Stimulated activated CD4-positive, alpha-beta T cell treated with anti-CD3 and anti-CD28 coated beads, Interleukin-1b, Interleukin-23, amount 100 ng/mL, for 24 hours (primary cell): ENCODE results near the gene ARRDC5.
A peak's percentile ranks its signal among the peaks of the same experiment; 100 is the strongest.
"Not testable (repeated sequence)": the region's sequence is repeated elsewhere in the genome, so short reads cannot be mapped to it uniquely, and the experiment has no call there.

Experiments
- DNase-seq, 4 experiments: peaks; one replicate each; pipeline ENCODE4 v3.0.0-alpha.2; 2020; ENCODE audit warnings: low read depth in 4 of 4, low spot score in 1 of 4

The ARRDC5 gene

DNA sequence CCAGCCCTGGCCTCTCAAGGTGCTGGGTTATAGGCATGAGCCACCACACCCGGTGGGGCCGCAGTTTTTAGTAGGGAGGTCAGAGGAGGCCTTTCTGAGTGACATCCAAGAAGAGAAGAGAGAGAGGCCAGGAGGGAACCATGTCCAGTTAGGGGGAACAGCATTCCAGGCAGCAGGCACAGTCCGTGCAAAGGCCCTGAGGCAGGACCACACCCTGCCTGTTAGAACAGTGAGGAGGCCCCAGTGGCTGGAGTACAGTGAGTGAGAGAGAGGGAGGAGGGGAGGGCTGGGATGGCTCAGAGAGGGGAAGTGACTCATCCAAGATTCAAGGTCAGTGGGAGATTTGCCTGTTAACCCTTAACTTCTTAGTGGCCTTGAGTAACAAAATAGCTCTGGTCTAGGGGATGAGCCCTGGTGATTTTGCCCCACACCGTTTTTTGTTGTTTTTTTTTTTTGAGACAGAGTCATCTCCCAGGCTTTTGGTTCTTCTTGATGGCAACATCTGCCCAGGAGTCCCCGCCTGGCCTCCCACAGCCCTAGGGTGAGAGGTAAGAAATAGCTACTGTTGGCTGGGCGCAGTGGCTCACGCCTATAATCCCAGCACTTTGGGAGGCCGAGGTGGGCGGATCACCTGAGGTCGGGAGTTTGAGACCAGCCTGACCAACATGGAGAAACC is 32.5 kb downstream of the ARRDC5 start:
- DNase-seq, result peak in 1 of 4 experiments; percentile 27

DNA sequence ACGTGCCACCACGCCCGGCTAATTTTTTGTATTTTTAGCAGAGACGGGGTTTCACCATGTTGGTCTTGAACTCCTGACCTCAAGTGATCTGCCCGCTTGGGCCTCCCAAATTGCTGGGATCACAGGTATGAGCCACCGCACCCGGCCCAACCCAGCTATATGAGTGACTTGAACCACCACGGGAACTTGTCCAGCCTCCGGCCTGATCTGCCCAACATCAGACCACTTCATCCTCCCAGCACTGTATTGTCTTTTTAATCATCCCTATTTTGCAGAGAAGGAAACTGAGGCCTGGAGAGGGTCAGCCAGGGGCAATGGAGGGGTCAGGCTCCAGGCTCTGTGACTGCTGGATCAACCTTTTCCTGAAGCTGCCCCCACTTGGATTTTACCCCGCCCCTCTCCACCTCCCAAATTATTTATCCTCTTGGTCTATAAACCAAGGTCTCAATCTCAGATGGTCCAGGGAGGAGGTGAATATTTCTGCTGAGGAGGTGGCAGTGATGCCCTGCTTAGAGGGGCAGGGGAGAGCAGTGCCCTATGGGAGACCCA is 34.3 kb downstream of the ARRDC5 start:
- no peak for DNase-seq

DNA sequence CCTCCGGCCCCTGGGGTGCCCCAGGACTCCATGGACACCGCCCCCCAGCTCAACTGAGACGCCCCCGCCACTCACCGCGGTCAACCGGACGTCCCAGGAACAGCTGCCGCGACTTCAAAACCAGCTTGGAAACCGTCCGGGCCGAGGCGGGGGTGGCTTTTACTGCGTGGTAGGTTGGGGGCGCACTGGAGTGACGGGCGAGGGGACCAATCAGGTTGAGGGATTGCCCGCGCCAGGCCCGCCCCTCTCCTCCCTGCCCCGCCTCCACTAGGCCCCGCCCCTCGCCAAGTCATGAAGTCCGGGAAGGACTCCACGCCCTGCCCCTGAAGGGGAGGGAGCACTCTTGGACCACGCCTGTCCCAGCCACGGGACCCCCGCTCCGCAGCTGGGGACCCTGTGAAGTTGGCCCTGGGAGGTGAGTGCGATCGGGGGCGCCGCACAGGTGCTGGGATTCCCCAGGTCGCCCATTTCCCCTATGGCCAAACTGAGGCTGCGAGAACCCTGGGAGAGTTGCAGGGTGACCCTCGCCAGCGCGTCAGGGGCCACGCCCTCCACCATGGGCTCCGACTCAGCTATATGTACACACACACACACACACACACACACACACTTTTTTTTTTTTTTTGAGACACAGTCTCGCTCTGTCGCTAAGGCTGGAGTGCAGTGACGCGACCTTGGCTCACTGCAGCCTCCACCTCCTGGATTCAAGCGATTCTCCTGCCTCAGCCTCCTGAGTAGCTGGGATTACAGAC is 35.0 kb downstream of the ARRDC5 start, which contains the start of gene PLIN3:
Gene PLIN3 (minus strand): TSS at position 134 of the 752 bp plus-strand sequence. CDS start 6,273 bp downstream, outside the sequence.
- DNase-seq, result peak; percentile 89 to 98 (median 92)

- DNase-seq, result peak in 2 of 4 experiments; percentile 10 to 16
Observed at GRCh38 chr19:4866595-4867424, 35.9 kb downstream of the ARRDC5 start.

- no peak for DNase-seq
Observed at GRCh38 chr19:4861147-4861546, 41.5 kb downstream of the ARRDC5 start.

DNA sequence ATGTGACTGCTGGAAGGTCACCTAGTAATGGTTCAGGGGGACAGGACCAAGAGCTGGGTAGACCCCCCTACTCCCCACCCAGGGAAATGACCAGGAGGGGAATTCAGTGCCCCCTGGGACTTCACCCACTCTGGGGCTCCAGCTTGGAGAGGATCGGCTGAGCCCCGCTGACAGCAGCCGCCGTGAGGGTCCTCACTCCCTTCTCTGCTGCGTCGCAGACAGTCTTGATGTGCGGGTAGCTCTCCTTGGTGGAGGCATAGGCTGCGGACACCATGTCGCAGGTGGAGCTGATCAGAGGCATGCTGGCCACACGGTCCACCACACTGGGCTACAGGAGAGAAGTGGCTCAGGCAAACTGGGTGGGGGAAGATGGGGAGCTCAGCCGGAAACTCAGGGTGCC is 43.0 kb downstream of the ARRDC5 start:
- no peak for DNase-seq

DNA sequence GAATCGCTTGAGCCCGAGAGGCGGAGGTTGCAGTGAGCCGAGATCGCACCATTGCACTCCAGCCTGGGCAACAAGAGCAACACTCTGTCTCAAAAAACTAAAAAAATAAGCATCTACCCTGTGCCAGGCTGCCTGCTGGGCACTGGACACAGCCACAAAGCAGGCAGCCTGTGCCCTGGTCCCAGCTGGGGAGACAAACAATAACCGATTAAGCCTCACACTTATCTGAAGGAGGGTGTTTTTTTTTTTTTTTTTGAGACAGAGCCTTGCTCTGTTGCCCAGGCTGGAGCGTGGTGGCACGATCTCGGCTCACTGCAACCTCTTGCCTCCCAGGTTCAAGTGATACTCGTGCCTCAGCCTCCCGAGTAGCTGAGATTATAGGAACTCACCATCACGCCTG is 46.2 kb downstream of the ARRDC5 start:
- not testable (repeated sequence) for DNase-seq

- DNase-seq, result not testable (repeated sequence)
Observed at GRCh38 chr19:4853506-4853905, 49.2 kb downstream of the ARRDC5 start.

- DNase-seq, result no peak
Observed at GRCh38 chr19:4852484-4852883, 50.2 kb downstream of the ARRDC5 start.

DNA sequence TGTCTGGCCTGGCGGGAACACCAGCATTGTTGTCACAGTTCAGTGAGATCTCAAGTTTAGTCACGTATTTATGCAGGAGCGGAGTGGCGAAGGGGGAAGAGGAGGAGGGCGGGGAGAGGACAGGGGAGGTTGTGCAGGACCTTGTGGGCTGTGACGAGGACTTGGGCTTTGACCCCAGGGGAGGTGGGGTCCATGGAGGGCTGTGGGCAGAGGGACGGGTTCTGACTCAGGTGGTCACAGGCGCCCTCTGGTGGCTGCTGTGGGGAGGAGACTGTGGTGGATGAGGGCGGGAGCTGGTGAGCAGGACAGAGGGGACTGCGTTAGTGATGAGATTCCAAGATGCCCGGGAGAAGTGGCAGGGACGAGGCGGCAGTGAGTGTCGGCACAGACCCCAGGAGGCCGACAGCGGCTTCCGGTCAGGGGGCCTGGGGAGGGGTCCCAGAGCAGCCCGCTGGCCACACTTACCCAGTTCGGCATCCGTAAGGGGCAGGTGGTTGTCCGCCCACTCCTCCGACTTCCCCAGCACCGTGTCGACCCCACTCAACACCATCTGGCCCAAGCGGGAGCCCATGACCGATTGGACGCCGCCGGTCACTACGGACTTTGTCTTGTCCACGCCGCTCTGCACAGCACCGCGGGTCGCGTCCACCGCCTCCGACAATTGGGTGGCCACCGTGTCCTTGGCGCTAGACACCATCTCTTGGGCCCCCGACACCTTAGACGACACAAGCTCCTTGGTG is 51.0 kb downstream of the ARRDC5 start:
- DNase-seq, result peak; percentile 58 to 71 (median 66)

GRCh38 chr19:4849019-4849418 is 53.7 kb downstream of the ARRDC5 start:
- no peak for DNase-seq

DNA sequence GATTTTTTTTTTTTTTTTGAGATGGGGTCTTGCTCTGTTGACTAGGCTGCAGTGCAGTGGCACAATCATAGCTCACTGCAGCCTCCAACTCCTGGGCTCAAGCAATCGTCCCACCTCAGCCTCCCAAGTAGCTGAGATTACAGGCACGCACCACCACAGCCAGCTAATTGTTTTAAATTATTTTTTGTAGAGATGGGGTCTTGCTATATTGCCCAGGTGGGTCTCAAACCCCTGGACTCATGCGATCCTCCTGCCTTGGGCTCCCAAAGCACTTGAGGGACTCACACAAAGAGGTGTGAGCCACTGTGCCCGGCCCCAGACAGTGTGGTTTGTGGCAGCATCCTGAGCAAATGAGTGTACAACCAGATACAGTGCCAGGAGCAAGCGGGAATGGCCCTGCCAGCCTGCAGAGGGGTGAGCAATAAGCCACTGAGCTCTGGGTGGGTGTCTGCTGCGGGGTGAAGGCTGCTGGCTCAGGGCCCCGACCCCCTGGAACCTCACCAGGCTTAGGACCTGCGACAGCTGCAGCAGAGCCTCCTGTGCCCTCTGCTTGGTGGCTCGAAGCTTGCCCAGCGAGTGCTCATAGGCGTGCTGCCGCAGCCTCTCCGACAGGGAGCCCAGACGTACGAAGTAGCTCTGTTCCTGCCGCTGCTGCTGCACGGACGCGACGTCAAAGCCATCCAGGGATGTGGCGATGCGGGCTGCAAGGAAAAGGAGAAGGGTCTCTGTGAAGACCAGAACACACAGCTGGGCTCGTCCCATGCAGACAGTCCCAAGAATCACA is 55.3 kb downstream of the ARRDC5 start:
- DNase-seq, result no peak

DNA sequence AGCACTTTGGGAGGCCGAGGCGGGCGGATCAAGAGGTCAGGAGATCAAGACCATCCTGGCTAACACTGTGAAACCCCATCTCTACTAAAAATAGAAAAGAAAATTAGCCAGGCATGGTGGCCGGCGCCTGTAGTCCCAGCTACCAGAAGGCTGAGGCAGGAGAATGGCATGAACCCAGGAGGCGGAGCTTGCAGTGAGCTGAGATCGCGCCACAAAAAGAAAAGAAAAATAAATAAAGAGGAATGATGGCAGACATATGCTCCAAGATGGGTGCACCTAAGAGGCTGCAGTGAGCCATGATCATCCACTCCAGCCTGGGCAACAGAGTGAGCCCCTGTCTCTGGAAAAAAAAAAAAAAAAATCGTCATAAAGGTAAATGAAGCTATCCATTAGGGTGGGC is 56.7 kb downstream of the ARRDC5 start:
- DNase-seq, result not testable (repeated sequence)

DNA sequence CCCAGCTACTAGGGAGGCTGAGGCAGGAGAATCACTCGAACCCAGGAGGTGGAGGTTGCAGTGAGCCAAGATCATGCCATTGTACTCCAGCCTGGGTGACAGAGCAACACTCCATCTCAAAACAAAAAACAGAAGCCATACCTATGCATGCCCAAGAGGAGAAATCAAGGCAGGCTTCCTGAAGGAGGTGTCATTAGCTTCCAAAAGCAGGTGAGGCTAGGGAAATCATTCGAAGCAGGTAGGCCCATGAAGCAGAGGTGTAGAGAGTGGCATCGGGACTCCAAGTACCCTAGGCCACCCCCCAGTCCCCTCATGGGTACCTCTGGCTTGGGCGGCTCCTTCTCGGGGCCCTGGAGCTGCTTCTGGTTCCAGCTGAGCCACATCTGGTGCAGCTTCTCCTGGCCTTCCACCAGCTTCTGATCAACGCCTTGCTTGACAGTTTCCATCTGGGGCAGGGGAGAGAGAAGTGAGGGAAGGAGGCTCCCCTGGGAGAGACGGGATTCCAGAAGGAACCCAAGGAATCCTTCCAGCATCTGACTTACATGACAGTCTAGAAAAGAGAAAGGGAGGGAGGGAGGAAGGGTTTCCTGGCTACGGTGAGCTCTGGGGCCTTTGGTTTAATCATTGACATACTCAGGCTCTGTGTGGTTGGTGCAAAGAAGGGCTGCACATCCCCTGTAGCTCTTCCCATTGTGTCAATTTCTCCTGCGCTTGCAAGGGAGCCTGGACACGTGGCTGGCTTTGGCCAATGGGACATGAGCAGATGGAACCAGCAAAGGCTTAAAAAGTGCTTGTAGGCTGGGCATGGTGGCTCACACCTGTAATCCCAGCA is 58.1 kb downstream of the ARRDC5 start:
- no peak for DNase-seq

- DNase-seq, result no peak
Observed at GRCh38 chr19:4843647-4843965, 59.1 kb downstream of the ARRDC5 start.
